Right renal pelvis (tissue), 4 donors: ENCODE measurements around the gene DENND4C. TPM values are rescaled to one million over a fixed set of nuclear protein-coding genes. Genes with fewer than 3 reads are reported as not detected.
"Not testable (repeated sequence)": the region's sequence is repeated elsewhere in the genome, so short reads cannot be mapped to it uniquely, and the experiment has no call there.

ENCODE experiments used
- DNase-seq, 4 donors: peaks; one replicate each; pipeline ENCODE4 v3.0.0-alpha.2; 2013; ENCODE audit warnings: low read depth in 4 of 4, low spot score in 3 of 4, missing footprints in 1 of 4
- polyA plus RNA-seq, 4 donors: library from polyadenylated mRNA; unstranded; fragments of 120-200 nt; gene quantifications; one replicate each; pipeline ENCODE4 v1.2.1, GENCODE V29; 2013; ENCODE audit not compliant: insufficient read length in 4 of 4

The DENND4C gene
- polyA plus RNA-seq, 4 donors: 40.4 to 51.0 (median 47.9) TPM

- not testable (repeated sequence) for DNase-seq
Measured at GRCh38 chr9:19259665-19260255, 29.3 kb downstream of the DENND4C start.

- DNase-seq: not testable (repeated sequence)
Measured at GRCh38 chr9:19265602-19266001, 35.1 kb downstream of the DENND4C start.

DNA sequence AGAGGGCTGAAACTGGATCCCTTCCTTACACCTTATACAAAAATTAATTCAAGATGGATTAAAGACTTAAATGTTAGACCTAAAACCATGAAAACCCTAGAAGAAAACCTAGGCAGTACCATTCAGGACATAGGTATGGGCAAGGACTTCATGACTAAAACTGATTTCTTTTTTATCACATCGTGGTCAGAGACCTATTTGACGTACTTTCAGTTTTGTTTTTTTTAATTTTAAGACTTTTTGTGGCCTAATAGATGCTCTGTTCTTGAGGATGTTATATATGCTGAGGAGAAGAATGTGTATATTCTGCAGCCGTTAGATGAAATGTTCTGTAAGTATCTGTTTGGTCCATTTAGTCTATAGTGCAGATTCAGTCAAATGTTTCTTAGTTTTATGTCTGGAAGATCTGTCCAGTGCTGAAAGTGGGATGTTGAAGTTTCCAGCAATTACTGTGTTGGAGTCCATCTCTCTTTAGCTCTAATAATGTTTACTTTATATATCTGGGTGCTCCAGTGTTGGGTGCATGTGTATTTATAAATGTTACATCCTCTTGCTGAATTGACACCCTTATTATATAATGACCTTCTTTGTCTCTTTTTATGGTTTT, 36.4 kb downstream of the DENND4C start:
- not testable (repeated sequence) for DNase-seq

DNA sequence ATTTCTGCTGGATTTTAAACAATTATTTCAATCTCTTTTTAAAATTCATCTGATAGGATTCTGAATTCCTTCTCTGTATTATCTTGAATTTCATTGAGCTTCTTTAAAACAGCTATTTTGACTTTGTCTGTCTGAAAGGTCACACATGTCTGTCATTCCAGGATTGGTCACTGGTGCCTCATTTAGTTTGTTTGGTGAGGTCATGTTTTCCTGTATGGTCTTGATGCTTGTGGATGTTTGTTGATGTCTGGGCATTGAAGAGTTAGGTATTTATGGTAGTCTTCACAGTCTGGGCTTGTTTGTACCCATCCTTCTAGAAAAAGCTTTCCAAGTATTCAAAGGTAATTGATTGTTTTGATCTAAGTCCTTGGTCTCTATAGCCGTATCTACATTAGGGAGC, 39.1 kb downstream of the DENND4C start:
- DNase-seq: no peak

- no peak for DNase-seq
Measured at GRCh38 chr9:19270421-19270949, 40.0 kb downstream of the DENND4C start.

DNA sequence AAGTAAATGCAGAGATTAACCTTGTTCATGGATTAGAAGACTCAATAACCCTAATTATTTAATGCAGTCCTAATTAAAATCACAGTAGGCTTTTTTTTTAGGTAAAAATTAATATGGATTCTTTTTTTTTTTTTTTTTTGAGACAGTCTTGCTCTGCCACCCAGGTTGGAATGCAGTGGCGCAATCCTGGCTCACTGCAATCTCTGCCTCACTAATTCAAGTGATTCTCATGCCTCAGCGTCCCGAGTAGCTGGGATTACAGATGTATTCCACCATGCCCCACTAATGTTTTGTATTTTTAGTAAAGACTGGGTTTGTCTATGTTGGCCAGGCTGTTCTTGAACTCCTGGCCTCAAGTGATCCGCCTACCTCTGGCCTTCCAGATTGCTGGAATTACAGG, 40.6 kb downstream of the DENND4C start:
- DNase-seq: no peak

- DNase-seq: no peak
Measured at GRCh38 chr9:19281801-19282200, 51.3 kb downstream of the DENND4C start.

DNA sequence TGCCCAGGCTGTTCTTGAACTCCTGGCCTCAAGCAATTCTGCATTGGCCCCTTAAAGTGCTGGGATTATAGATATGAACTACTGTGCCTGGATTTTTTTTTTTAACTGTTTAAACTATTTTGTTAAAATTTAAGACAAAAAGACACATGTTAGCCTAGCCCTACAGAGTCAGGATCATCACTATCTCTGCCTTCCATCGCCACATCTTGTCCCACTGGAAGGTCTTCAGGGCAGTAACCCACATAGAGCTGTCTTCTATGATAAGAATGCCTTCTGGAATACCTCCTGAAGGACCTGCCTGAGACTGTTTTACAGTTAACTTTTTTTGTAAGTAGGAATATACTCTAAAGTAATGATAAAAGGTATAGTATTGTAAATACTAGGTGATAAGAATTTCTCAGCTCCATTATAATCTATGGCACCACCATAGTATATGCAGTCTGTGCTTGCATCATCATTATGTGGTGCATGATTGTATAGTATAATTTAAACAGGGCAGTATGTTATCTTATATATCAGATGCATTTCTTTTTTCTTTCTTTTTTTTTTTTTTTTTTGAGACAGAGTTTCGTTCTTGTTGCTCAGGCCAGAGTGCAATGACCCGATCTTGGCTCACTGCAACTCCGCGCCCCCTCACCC, 52.7 kb downstream of the DENND4C start:
- no peak for DNase-seq

- DNase-seq: no peak
Measured at GRCh38 chr9:19284729-19285128, 54.2 kb downstream of the DENND4C start.

DNA sequence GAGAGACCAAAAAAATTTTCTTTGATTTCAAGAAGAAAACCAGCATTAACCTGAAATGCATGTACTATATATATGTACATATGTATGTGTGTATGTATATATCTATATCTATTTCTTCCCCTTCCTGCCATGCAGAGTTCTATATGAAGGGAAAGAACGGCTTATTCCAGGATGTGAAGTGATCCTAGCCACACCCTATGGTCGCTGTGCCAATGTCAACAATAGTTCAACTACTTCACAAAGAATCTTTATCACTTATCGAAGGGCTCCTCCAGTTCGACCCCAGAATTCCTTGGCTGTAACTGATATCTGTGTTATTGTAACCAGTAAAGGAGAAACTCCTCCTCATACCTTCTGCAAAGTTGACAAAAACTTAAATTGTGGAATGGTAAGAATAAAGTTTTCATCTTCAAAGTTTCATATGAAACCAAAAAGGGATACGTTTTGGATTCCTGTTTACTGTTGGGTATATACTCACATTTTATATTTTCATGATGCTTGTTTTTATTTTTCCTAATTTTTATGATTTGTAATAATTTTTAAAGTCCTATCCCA, 56.2 kb downstream of the DENND4C start:
- no peak for DNase-seq

- DNase-seq: no peak
Measured at GRCh38 chr9:19288081-19288480, 57.6 kb downstream of the DENND4C start.

DNA sequence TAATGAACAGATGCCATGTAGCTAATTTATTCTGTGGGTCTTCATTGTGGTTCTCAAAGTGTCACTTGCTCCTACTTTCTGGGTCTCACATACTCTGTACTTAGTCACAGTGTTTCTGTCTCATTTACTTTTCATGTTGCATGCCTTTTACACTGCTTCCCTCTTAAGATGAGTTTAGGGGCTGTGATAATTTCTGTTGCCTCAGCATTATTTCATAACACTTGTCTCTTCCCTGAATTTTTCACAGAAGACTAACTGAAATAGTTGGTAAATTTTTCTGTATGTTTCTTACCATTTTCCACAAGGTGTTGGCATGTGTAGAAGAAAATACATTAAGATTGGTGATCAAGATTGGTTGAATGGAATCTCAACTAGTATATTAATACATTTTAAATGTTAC, 59.6 kb downstream of the DENND4C start:
- no peak for DNase-seq

GRCh38 chr9:19294219-19294618, 63.7 kb downstream of the DENND4C start:
- DNase-seq: no peak

- no peak for DNase-seq
Measured at GRCh38 chr9:19298436-19299000, 68.0 kb downstream of the DENND4C start.

- no peak for DNase-seq
Measured at GRCh38 chr9:19303216-19303615, 72.7 kb downstream of the DENND4C start.

- DNase-seq: no peak
Measured at GRCh38 chr9:19306568-19306967, 76.1 kb downstream of the DENND4C start.

DNA sequence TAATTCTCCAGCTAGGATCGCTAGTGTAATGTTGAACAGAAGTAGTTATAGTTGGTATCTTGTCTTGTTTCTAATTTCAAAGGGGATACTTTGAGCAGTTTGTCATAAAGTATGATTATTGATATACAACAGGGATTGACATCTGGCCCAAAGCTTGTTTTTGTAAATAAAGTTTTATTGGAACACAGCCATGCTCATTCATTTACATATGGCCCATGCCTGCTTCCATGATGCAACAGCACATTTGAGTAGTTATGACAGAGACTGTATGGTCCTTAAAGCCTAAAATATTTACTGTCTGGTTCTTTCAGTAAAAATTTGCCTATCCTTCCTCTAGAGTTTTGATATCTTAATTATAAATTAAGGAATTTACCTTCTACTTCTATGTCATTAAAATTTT, 79.8 kb downstream of the DENND4C start:
- DNase-seq: no peak

- no peak for DNase-seq
Measured at GRCh38 chr9:19313573-19313972, 83.1 kb downstream of the DENND4C start.

DNA sequence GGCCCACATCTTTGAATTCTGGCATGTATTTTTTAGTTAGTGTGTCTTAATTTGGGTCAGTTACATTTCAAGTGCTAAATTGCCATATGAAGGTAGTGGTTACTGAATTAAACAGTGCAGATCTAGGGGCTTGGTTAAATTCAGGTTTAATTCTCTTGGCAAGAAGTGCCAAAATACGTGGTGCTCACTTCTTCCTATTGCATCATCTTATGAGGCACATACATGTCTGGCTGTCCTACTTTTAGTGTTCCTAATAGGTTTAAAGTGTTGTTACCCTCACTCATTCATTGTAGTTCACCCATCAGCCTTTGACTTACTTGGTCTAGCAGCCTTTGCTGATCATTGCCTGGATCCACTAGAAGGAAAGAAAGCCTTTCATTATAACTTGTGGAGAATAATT, 90.0 kb downstream of the DENND4C start:
- no peak for DNase-seq

DNA sequence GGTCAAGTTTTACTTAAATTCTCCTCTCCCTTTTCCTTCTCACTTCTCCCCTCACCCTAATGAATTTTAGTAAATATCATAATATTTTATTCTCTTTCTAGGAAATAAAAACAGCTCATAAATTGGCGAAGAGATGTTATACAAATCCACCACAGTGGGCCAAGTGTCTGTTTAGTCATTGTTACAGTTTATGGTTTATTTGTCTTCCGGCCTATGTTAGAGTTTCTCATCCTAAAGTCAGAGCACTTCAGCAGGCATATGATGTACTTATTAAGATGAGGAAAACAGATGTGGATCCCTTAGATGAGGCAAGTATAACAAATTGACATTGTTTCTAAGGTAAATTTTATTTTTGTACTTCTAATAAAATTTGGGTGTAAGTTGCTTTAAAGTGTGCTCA, 101.4 kb downstream of the DENND4C start:
- no peak for DNase-seq

DNA sequence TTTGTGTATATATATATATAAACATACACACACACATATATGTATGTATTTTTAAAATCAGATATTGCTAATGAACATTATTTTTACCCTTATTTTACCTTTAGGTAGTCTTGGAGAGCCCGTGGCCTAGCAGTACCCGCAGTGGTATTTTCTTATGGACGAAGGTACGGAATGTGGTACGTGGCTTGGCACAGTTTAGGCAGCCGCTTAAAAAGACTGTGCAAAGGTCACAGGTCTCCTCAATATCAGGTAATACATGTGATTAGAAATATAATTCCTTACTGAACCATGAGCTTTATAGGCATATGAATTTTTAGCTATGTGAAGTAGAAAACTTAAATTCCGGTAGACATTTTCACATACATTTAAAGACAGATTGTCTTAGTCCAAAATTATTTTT, 105.7 kb downstream of the DENND4C start:
- DNase-seq: no peak
